GM19239 (cell line): ENCODE results near the gene MALAT1.
"Not testable (repeated sequence)": the region's sequence is repeated elsewhere in the genome, so short reads cannot be mapped to it uniquely, and the experiment has no call there.

ENCODE experiments used
- DNase-seq: peaks from one replicate; pipeline ENCODE4 v3.0.0; 2011; ENCODE audit warnings: low spot score; ENCODE audit not compliant: insufficient read length
- FAIRE-seq: peaks from 2 replicates; lab custom pipeline; 2011; peaks lifted over from hg19 to GRCh38; lab: Jason Lieb, UNC

The MALAT1 gene

GRCh38 chr11:65497141-65498041, 1.5 kb upstream of the MALAT1 start:
- no peak for DNase-seq
- peak; percentile 87 for FAIRE-seq

- peak; percentile 73 for FAIRE-seq
- DNase-seq = no peak
Measured at GRCh38 chr11:65498042-65498726, 661 bp upstream of the MALAT1 start.

- FAIRE-seq (no peak), DNase-seq (no peak)
Measured at GRCh38 chr11:65498727-65498976, 193 bp upstream of the MALAT1 start.

- DNase-seq (no peak), FAIRE-seq (no peak)
Measured at GRCh38 chr11:65499713-65500386, 1.0 kb downstream of the MALAT1 start.

GRCh38 chr11:65500387-65501185, 1.7 kb downstream of the MALAT1 start:
- DNase-seq = no peak

GRCh38 chr11:65501186-65501471, 2.3 kb downstream of the MALAT1 start:
- DNase-seq (no peak), FAIRE-seq (no peak)

More at GRCh38 chr11:65500387-65501185, 1.7 kb downstream of the MALAT1 start:
- no peak for FAIRE-seq

- no peak for DNase-seq
- no peak for FAIRE-seq
Measured at GRCh38 chr11:65501472-65502273, 2.8 kb downstream of the MALAT1 start.

GRCh38 chr11:65502274-65502554, 3.4 kb downstream of the MALAT1 start:
- FAIRE-seq = no peak
- DNase-seq = no peak

GRCh38 chr11:65502555-65503367, 3.9 kb downstream of the MALAT1 start:
- no peak for FAIRE-seq

GRCh38 chr11:65503368-65503948, 4.6 kb downstream of the MALAT1 start:
- FAIRE-seq = no peak

More at GRCh38 chr11:65502555-65503367, 3.9 kb downstream of the MALAT1 start:
- DNase-seq = no peak

GRCh38 chr11:65503949-65504673, 5.3 kb downstream of the MALAT1 start:
- no peak for DNase-seq
- no peak for FAIRE-seq

More at GRCh38 chr11:65503368-65503948, 4.6 kb downstream of the MALAT1 start:
- no peak for DNase-seq

GRCh38 chr11:65504674-65505465, 6.0 kb downstream of the MALAT1 start:
- DNase-seq (no peak), FAIRE-seq (peak; percentile 48)

GRCh38 chr11:65505466-65506289, 6.8 kb downstream of the MALAT1 start:
- FAIRE-seq (peak; percentile 21), DNase-seq (no peak)

- FAIRE-seq (no peak), DNase-seq (no peak)
Measured at GRCh38 chr11:65506290-65506771, 7.5 kb downstream of the MALAT1 start.

GRCh38 chr11:65506772-65507505, 8.1 kb downstream of the MALAT1 start:
- DNase-seq (no peak), FAIRE-seq (peak; percentile 11)

GRCh38 chr11:65512311-65512710, 13.5 kb downstream of the MALAT1 start:
- not testable (repeated sequence) for FAIRE-seq, DNase-seq
